ENCODE results near the gene IGSF8. TPM values are rescaled to one million over a fixed set of nuclear protein-coding genes. Genes with fewer than 3 reads are reported as not detected.
A peak's percentile ranks its signal among the peaks of the same experiment; 100 is the strongest.
"Not testable (repeated sequence)": the region's sequence is repeated elsewhere in the genome, so short reads cannot be mapped to it uniquely, and the experiment has no call there.

The IGSF8 gene
- total RNA-seq, 1 experiment from 2014 or later = 101 TPM

DNA sequence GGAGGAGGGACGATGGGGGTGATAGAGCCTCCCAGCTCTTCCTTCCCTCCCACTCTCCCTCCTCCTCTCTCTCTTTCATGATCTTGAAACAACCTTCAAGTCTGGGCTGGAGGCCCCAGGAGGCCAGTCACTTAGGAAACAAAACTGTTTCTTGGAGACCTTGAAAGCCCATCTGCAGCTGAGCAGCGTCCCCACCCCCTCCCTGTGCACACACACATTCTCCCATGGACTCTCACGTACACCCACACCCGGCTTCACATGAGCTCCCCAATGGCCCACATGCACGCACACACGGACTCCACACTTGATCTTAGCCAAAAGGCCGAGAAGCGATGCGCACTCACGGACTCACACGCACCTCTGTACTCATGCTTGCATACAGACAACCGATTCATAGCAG lies 13.9 kb upstream of the IGSF8 start (continued):
- TF ChIP-seq, protein P1, sequence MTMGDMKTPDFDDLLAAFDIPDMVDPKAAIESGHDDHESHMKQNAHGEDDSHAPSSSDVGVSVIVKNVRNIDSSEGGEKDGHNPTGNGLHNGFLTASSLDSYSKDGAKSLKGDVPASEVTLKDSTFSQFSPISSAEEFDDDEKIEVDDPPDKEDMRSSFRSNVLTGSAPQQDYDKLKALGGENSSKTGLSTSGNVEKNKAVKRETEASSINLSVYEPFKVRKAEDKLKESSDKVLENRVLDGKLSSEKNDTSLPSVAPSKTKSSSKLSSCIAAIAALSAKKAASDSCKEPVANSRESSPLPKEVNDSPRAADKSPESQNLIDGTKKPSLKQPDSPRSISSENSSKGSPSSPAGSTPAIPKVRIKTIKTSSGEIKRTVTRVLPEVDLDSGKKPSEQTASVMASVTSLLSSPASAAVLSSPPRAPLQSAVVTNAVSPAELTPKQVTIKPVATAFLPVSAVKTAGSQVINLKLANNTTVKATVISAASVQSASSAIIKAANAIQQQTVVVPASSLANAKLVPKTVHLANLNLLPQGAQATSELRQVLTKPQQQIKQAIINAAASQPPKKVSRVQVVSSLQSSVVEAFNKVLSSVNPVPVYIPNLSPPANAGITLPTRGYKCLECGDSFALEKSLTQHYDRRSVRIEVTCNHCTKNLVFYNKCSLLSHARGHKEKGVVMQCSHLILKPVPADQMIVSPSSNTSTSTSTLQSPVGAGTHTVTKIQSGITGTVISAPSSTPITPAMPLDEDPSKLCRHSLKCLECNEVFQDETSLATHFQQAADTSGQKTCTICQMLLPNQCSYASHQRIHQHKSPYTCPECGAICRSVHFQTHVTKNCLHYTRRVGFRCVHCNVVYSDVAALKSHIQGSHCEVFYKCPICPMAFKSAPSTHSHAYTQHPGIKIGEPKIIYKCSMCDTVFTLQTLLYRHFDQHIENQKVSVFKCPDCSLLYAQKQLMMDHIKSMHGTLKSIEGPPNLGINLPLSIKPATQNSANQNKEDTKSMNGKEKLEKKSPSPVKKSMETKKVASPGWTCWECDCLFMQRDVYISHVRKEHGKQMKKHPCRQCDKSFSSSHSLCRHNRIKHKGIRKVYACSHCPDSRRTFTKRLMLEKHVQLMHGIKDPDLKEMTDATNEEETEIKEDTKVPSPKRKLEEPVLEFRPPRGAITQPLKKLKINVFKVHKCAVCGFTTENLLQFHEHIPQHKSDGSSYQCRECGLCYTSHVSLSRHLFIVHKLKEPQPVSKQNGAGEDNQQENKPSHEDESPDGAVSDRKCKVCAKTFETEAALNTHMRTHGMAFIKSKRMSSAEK (CRISPR knock-in tag; IDR thresholded peaks at IDR 0.05; ENCODE audit: borderline replicate concordance) = no peak

DNA sequence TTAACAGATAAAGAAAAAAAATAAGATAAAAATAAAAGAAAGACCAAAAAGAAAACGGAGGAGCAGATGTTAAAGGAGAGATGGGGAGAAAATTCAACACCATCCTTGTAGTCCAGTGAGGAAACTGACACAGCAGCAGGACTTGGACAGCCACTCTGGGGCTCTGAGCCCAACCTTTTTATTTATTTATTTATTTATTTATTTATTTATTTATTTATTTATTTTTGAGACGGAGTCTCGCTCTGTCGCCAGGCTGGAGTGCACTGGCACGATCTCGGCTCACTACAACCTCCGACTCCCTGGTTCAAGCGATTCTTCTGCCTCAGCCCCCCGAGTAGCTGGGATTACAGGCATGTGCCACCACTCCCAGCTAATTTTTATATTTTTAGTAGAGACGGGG lies 13.0 kb upstream of the IGSF8 start:
- CTCF ChIA-PET = interaction anchor here (1.0 to 3.9 kb wide), 4 partner anchors 9 to 141 kb away, joined by 3 to 27 read pairs (median 12); no protein-coding TSS in a partner anchor
- H3K9me3 Mint-ChIP-seq; DNase-seq (ENCODE audit: low spot score); H3K4me3 Mint-ChIP-seq; H3K27ac Mint-ChIP-seq; ATAC-seq; H3K27me3 Mint-ChIP-seq (ENCODE audit: low read depth); POLR2A ChIA-PET; H3K36me3 Mint-ChIP-seq: not testable (repeated sequence)
- 0 out of 2 replicates have a peak, but pooled peaks have one; percentile 29 for TF ChIP-seq HMGA2 (CRISPR knock-in tag; IDR thresholded peaks at IDR 0.05)
- peaks cover 67% of the 10 kb centered on the region for H3K4me1 Mint-ChIP-seq

DNA sequence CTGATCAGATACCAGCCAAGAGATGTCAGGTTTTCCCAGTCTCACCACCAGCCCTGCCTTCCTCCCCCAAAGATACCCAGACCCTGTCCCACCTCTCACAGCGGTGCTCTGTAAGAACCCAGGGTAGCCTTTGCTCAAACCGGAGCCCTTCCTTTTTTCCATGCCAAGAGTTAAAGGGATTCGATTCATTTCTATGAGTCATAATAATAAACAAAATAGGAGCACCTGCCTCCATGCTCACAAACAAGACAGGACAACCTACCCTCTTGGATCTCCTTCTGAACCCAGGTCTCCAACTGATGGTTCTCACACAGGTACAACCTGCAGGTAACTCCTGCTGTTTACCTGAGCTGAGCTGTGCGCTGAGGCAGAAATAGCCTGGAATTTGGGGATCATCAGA lies 11.3 kb upstream of the IGSF8 start:
- DNase-seq (ENCODE audit: low spot score) (no peak), ATAC-seq (peak; percentile 11; the same call in 1 of the 2 replicates)
- H3K36me3 Mint-ChIP-seq = no peaks in the 10 kb centered on the region
- no peak overlapping the region for H3K4me3 Mint-ChIP-seq
- peaks cover 51% of the 10 kb centered on the region for H3K4me1 Mint-ChIP-seq
- CTCF ChIA-PET = interaction anchor here (0.6 to 9.3 kb wide), 23 partner anchors 8 to 266 kb away, joined by 3 to 83 read pairs (median 8); partner anchors contain the start of genes ATP1A2, IGSF8 and KCNJ10
- no peak overlapping the region; the same call in 1 of the 2 replicates for H3K27ac Mint-ChIP-seq
- peaks cover 5% of the 10 kb centered on the region; the same call in 1 of the 2 replicates for H3K27me3 Mint-ChIP-seq (ENCODE audit: low read depth)
- no peaks in the 10 kb centered on the region for H3K9me3 Mint-ChIP-seq
- POLR2A ChIA-PET = interaction anchor here (1.0 to 1.4 kb wide), 2 partner anchors 12 to 39 kb away, joined by 3 to 4 read pairs; partner anchors contain the start of gene IGSF8
- TF ChIP-seq IRF2 (CRISPR knock-in tag; IDR thresholded peaks at IDR 0.05; ENCODE audit: borderline replicate concordance, low read depth) (no peak), EMX1 (CRISPR knock-in tag; IDR thresholded peaks at IDR 0.05) (no peak), ZBTB21 (CRISPR knock-in tag; IDR thresholded peaks at IDR 0.05; ENCODE audit: borderline replicate concordance) (no peak), NR2C2 (CRISPR knock-in tag; IDR thresholded peaks at IDR 0.05) (no peak), ELF4 (CRISPR knock-in tag; IDR thresholded peaks at IDR 0.05; ENCODE audit: low read depth) (no peak), MYBL2 (CRISPR knock-in tag; IDR thresholded peaks at IDR 0.05) (no peak), ZNF121 (CRISPR knock-in tag; IDR thresholded peaks at IDR 0.05) (no peak), ZNF219 (CRISPR knock-in tag; IDR thresholded peaks at IDR 0.05; ENCODE audit: borderline replicate concordance) (no peak)
- TF ChIP-seq, protein P2, sequence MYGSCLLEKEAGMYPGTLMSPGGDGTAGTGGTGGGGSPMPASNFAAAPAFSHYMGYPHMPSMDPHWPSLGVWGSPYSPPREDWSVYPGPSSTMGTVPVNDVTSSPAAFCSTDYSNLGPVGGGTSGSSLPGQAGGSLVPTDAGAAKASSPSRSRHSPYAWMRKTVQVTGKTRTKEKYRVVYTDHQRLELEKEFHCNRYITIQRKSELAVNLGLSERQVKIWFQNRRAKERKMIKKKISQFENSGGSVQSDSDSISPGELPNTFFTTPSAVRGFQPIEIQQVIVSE (CRISPR knock-in tag; IDR thresholded peaks at IDR 0.05; ENCODE audit: borderline replicate concordance) = no peak
- TF ChIP-seq, protein P3, sequence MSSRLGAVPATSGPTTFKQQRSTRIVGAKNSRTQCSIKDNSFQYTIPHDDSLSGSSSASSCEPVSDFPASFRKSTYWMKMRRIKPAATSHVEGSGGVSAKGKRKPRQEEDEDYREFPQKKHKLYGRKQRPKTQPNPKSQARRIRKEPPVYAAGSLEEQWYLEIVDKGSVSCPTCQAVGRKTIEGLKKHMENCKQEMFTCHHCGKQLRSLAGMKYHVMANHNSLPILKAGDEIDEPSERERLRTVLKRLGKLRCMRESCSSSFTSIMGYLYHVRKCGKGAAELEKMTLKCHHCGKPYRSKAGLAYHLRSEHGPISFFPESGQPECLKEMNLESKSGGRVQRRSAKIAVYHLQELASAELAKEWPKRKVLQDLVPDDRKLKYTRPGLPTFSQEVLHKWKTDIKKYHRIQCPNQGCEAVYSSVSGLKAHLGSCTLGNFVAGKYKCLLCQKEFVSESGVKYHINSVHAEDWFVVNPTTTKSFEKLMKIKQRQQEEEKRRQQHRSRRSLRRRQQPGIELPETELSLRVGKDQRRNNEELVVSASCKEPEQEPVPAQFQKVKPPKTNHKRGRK (CRISPR knock-in tag; IDR thresholded peaks at IDR 0.05; ENCODE audit: borderline replicate concordance) = no peak
- TF ChIP-seq, protein P4, sequence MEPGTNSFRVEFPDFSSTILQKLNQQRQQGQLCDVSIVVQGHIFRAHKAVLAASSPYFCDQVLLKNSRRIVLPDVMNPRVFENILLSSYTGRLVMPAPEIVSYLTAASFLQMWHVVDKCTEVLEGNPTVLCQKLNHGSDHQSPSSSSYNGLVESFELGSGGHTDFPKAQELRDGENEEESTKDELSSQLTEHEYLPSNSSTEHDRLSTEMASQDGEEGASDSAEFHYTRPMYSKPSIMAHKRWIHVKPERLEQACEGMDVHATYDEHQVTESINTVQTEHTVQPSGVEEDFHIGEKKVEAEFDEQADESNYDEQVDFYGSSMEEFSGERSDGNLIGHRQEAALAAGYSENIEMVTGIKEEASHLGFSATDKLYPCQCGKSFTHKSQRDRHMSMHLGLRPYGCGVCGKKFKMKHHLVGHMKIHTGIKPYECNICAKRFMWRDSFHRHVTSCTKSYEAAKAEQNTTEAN (CRISPR knock-in tag; IDR thresholded peaks at IDR 0.05) = no peak
- TF ChIP-seq, protein P5, sequence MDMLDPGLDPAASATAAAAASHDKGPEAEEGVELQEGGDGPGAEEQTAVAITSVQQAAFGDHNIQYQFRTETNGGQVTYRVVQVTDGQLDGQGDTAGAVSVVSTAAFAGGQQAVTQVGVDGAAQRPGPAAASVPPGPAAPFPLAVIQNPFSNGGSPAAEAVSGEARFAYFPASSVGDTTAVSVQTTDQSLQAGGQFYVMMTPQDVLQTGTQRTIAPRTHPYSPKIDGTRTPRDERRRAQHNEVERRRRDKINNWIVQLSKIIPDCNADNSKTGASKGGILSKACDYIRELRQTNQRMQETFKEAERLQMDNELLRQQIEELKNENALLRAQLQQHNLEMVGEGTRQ (CRISPR knock-in tag; IDR thresholded peaks at IDR 0.05) = no peak
- TF ChIP-seq, protein P6, sequence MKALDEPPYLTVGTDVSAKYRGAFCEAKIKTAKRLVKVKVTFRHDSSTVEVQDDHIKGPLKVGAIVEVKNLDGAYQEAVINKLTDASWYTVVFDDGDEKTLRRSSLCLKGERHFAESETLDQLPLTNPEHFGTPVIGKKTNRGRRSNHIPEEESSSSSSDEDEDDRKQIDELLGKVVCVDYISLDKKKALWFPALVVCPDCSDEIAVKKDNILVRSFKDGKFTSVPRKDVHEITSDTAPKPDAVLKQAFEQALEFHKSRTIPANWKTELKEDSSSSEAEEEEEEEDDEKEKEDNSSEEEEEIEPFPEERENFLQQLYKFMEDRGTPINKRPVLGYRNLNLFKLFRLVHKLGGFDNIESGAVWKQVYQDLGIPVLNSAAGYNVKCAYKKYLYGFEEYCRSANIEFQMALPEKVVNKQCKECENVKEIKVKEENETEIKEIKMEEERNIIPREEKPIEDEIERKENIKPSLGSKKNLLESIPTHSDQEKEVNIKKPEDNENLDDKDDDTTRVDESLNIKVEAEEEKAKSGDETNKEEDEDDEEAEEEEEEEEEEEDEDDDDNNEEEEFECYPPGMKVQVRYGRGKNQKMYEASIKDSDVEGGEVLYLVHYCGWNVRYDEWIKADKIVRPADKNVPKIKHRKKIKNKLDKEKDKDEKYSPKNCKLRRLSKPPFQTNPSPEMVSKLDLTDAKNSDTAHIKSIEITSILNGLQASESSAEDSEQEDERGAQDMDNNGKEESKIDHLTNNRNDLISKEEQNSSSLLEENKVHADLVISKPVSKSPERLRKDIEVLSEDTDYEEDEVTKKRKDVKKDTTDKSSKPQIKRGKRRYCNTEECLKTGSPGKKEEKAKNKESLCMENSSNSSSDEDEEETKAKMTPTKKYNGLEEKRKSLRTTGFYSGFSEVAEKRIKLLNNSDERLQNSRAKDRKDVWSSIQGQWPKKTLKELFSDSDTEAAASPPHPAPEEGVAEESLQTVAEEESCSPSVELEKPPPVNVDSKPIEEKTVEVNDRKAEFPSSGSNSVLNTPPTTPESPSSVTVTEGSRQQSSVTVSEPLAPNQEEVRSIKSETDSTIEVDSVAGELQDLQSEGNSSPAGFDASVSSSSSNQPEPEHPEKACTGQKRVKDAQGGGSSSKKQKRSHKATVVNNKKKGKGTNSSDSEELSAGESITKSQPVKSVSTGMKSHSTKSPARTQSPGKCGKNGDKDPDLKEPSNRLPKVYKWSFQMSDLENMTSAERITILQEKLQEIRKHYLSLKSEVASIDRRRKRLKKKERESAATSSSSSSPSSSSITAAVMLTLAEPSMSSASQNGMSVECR (CRISPR knock-in tag; IDR thresholded peaks at IDR 0.05; ENCODE audit: borderline replicate concordance) = no peak
- TF ChIP-seq, protein P7, sequence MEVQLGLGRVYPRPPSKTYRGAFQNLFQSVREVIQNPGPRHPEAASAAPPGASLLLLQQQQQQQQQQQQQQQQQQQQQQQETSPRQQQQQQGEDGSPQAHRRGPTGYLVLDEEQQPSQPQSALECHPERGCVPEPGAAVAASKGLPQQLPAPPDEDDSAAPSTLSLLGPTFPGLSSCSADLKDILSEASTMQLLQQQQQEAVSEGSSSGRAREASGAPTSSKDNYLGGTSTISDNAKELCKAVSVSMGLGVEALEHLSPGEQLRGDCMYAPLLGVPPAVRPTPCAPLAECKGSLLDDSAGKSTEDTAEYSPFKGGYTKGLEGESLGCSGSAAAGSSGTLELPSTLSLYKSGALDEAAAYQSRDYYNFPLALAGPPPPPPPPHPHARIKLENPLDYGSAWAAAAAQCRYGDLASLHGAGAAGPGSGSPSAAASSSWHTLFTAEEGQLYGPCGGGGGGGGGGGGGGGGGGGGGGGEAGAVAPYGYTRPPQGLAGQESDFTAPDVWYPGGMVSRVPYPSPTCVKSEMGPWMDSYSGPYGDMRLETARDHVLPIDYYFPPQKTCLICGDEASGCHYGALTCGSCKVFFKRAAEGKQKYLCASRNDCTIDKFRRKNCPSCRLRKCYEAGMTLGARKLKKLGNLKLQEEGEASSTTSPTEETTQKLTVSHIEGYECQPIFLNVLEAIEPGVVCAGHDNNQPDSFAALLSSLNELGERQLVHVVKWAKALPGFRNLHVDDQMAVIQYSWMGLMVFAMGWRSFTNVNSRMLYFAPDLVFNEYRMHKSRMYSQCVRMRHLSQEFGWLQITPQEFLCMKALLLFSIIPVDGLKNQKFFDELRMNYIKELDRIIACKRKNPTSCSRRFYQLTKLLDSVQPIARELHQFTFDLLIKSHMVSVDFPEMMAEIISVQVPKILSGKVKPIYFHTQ (CRISPR knock-in tag; IDR thresholded peaks at IDR 0.05) = no peak

All from WTC11 (cell line).